GM23338 (cell line): ENCODE data around the gene IWS1. TPM values are rescaled to one million over a fixed set of nuclear protein-coding genes. Genes with fewer than 3 reads are reported as not detected.

ENCODE experiments used
- ATAC-seq: fragments of 200-7000 bp; cut with Tn5 transposase; 3 replicates; pipeline ENCODE4 v1.9.1; 2020
- DNase-seq: peaks from one replicate; pipeline ENCODE4 v3.0.0-alpha.2; 2015; ENCODE audit warnings: low spot score
- H2AFZ ChIP-seq: fragments of 200-600 bp; sonication (generic); 2 replicates; pipeline ENCODE4 v1.8.0; 2016; ENCODE audit warnings: antibody characterized with exemption, mild to moderate bottlenecking, moderate library complexity
- H3F3A ChIP-seq: fragments of 200-600 bp; sonication (generic); replicated peaks from 2 replicates; pipeline ENCODE4 v1.8.0; 2017; ENCODE audit warnings: antibody characterized with exemption, mixed run types, low read depth
- H3K27ac ChIP-seq: fragments of 200-600 bp; sonication (generic); 2 replicates; pipeline ENCODE4 v1.6.1; 2016; ENCODE audit warnings: low read depth
- H3K27me3 ChIP-seq: fragments of 200-600 bp; sonication (generic); 2 replicates; pipeline ENCODE4 v1.8.0; 2016; ENCODE audit warnings: mild to moderate bottlenecking, mixed run types, moderate library complexity; ENCODE audit not compliant: insufficient read depth
- H3K36me3 ChIP-seq: fragments of 200-600 bp; sonication (generic); 2 replicates; pipeline ENCODE4 v1.8.0; 2016; ENCODE audit warnings: mild to moderate bottlenecking; ENCODE audit not compliant: insufficient read depth
- H3K4me1 ChIP-seq: fragments of 200-600 bp; sonication (generic); 2 replicates; pipeline ENCODE4 v1.8.0; 2016; ENCODE audit warnings: mild to moderate bottlenecking, moderate library complexity; ENCODE audit not compliant: insufficient read depth
- H3K4me2 ChIP-seq: fragments of 200-600 bp; sonication (generic); 2 replicates; pipeline ENCODE4 v1.7.1; 2017; ENCODE audit warnings: mixed run types
- H3K4me3 ChIP-seq: fragments of 200-600 bp; sonication (generic); 2 replicates; pipeline ENCODE4 v1.6.1; 2016; ENCODE audit warnings: mixed run types
- H3K79me2 ChIP-seq: fragments of 200-600 bp; sonication (generic); replicated peaks from 2 replicates; pipeline ENCODE4 v1.8.0; 2017; ENCODE audit warnings: mild to moderate bottlenecking; ENCODE audit not compliant: insufficient read depth
- H3K9me2 ChIP-seq: fragments of 200-600 bp; sonication (generic); 2 replicates; pipeline ENCODE4 v1.8.0; 2017; ENCODE audit not compliant: insufficient read depth
- H4K20me1 ChIP-seq: fragments of 200-600 bp; sonication (generic); replicated peaks from 2 replicates; pipeline ENCODE4 v1.8.0; 2017; ENCODE audit warnings: mild to moderate bottlenecking; ENCODE audit not compliant: insufficient read depth
- H3K27ac Mint-ChIP-seq: 2 replicates; pipeline ENCODE4 v1.8.0; 2020; ENCODE audit warnings: inconsistent platforms, mild to moderate bottlenecking, moderate library complexity, mixed read lengths
- H3K27me3 Mint-ChIP-seq: 3 replicates; pipeline ENCODE4 v1.8.0; 2022; ENCODE audit warnings: low read depth, mild to moderate bottlenecking, moderate library complexity, mixed read lengths, inconsistent platforms; ENCODE audit not compliant: insufficient read depth, poor library complexity
- H3K36me3 Mint-ChIP-seq: 3 replicates; pipeline ENCODE4 v1.8.0; 2021; ENCODE audit warnings: low read depth, mild to moderate bottlenecking, inconsistent platforms, moderate library complexity, mixed read lengths
- H3K4me1 Mint-ChIP-seq: 3 replicates; pipeline ENCODE4 v1.8.0; 2020; ENCODE audit warnings: mild to moderate bottlenecking, inconsistent platforms, mixed read lengths
- H3K4me3 Mint-ChIP-seq: 3 replicates; pipeline ENCODE4 v1.8.0; 2021; ENCODE audit warnings: moderate library complexity, mild to moderate bottlenecking, inconsistent platforms, mixed read lengths
- H3K9me3 Mint-ChIP-seq: 3 replicates; pipeline ENCODE4 v1.8.0; 2020; ENCODE audit warnings: moderate library complexity, mild to moderate bottlenecking, inconsistent platforms, mixed read lengths
- CREB1 ChIP-seq: fragments of 250-450 bp; sonication (Bioruptor Pico); IDR thresholded peaks from 2 replicates; pipeline ENCODE4 v1.5.0; 2020; ENCODE audit warnings: low read depth, mild to moderate bottlenecking, moderate library complexity
- EZH2 ChIP-seq: fragments of 200-600 bp; sonication (generic); IDR thresholded peaks from one replicate; pipeline ENCODE4 v1.8.0; 2017; ENCODE audit warnings: antibody characterized with exemption, mild to moderate bottlenecking, low read depth; ENCODE audit not compliant: unreplicated experiment
- JUNB ChIP-seq: IDR thresholded peaks from one replicate; pipeline ENCODE4 v1.6.1; 2016; ENCODE audit warnings: antibody characterized with exemption; ENCODE audit not compliant: unreplicated experiment
- NANOG ChIP-seq: IDR thresholded peaks from 2 replicates; pipeline ENCODE4 v1.6.1; 2016; ENCODE audit warnings: antibody characterized with exemption, borderline replicate concordance
- POLR2AphosphoS5 ChIP-seq: IDR thresholded peaks from 2 replicates; pipeline ENCODE4 v1.6.1; 2016; ENCODE audit warnings: antibody characterized with exemption, low read depth
- STAT1 ChIP-seq: IDR thresholded peaks from one replicate; pipeline ENCODE4 v1.6.1; 2016; ENCODE audit warnings: antibody characterized with exemption; ENCODE audit not compliant: unreplicated experiment
- ZNF114 ChIP-seq: fragments of 250-450 bp; sonication (Bioruptor Pico); IDR thresholded peaks from 2 replicates; pipeline ENCODE4 v1.5.0; 2020; ENCODE audit warnings: mild to moderate bottlenecking, moderate library complexity
- ZNF331 ChIP-seq: fragments of 250-450 bp; sonication (Bioruptor Pico); IDR thresholded peaks from 2 replicates; pipeline ENCODE4 v1.5.0; 2020; ENCODE audit warnings: low read depth, mild to moderate bottlenecking, moderate library complexity
- polyA plus RNA-seq: library from polyadenylated mRNA; unstranded; fragments of >200 nt; fragmentation: Nextera tagmentation; extraction: Ambion mirVana; gene quantifications from 2 replicates; pipeline ENCODE4 v1.2.1, GENCODE V29; 2016
- total RNA-seq: library from RNA; depleted of rRNA; stranded (reverse); fragments of >200 nt; shearing (Covaris generic); gene quantifications from 2 replicates; pipeline ENCODE4 v1.2.3, GENCODE V29; 2014
- TF ChIP-seq, protein P1 (sequence below): fragments of 250-450 bp; sonication (Bioruptor Pico); IDR thresholded peaks from 2 replicates; pipeline ENCODE4 v1.5.0; 2020; ENCODE audit warnings: mild to moderate bottlenecking, moderate library complexity
- TF ChIP-seq, protein P2 (sequence below): IDR thresholded peaks from one replicate; pipeline ENCODE4 v1.6.1; 2018; ENCODE audit warnings: antibody characterized with exemption; ENCODE audit not compliant: unreplicated experiment

Gene IWS1
- total and polyA plus RNA-seq, 2 experiments from 2014 or later = 82.8 to 97.2 TPM

DNA sequence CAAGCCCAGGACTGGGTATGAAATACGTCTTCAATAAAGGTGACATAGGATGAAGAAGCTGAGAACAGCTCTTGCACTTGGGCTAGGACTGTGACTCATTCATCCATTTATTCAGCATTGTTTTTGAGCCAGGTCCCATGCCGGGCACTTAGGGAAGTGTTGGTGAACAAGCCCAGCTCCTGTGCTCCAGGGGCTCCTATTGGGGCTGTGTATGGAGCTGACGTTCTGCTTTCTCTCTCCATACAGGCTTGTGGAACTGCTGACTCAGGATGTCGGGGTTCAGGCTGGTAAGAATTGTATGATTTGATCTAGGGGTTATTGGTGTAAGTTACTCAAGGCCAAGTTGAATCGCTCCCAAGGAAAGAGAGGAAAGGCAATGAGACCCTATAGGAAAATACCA is 33.2 kb upstream of the IWS1 start (continued):
- TF ChIP-seq, protein P1, sequence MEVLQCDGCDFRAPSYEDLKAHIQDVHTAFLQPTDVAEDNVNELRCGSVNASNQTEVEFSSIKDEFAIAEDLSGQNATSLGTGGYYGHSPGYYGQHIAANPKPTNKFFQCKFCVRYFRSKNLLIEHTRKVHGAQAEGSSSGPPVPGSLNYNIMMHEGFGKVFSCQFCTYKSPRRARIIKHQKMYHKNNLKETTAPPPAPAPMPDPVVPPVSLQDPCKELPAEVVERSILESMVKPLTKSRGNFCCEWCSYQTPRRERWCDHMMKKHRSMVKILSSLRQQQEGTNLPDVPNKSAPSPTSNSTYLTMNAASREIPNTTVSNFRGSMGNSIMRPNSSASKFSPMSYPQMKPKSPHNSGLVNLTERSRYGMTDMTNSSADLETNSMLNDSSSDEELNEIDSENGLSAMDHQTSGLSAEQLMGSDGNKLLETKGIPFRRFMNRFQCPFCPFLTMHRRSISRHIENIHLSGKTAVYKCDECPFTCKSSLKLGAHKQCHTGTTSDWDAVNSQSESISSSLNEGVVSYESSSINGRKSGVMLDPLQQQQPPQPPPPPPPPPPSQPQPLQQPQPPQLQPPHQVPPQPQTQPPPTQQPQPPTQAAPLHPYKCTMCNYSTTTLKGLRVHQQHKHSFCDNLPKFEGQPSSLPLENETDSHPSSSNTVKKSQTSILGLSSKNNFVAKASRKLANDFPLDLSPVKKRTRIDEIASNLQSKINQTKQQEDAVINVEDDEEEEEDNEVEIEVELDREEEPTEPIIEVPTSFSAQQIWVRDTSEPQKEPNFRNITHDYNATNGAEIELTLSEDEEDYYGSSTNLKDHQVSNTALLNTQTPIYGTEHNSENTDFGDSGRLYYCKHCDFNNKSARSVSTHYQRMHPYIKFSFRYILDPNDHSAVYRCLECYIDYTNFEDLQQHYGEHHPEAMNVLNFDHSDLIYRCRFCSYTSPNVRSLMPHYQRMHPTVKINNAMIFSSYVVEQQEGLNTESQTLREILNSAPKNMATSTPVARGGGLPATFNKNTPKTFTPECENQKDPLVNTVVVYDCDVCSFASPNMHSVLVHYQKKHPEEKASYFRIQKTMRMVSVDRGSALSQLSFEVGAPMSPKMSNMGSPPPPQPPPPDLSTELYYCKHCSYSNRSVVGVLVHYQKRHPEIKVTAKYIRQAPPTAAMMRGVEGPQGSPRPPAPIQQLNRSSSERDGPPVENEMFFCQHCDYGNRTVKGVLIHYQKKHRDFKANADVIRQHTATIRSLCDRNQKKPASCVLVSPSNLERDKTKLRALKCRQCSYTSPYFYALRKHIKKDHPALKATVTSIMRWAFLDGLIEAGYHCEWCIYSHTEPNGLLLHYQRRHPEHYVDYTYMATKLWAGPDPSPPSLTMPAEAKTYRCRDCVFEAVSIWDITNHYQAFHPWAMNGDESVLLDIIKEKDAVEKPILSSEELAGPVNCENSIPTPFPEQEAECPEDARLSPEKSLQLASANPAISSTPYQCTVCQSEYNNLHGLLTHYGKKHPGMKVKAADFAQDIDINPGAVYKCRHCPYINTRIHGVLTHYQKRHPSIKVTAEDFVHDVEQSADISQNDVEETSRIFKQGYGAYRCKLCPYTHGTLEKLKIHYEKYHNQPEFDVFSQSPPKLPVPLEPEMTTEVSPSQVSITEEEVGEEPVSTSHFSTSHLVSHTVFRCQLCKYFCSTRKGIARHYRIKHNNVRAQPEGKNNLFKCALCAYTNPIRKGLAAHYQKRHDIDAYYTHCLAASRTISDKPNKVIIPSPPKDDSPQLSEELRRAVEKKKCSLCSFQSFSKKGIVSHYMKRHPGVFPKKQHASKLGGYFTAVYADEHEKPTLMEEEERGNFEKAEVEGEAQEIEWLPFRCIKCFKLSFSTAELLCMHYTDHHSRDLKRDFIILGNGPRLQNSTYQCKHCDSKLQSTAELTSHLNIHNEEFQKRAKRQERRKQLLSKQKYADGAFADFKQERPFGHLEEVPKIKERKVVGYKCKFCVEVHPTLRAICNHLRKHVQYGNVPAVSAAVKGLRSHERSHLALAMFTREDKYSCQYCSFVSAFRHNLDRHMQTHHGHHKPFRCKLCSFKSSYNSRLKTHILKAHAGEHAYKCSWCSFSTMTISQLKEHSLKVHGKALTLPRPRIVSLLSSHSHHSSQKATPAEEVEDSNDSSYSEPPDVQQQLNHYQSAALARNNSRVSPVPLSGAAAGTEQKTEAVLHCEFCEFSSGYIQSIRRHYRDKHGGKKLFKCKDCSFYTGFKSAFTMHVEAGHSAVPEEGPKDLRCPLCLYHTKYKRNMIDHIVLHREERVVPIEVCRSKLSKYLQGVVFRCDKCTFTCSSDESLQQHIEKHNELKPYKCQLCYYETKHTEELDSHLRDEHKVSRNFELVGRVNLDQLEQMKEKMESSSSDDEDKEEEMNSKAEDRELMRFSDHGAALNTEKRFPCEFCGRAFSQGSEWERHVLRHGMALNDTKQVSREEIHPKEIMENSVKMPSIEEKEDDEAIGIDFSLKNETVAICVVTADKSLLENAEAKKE (CRISPR knock-in tag) = no peak
- no peak for TF ChIP-seq ZNF114 (CRISPR knock-in tag)
- TF ChIP-seq EZH2 = no peak
- TF ChIP-seq JUNB = no peak
- no peak for TF ChIP-seq STAT1
- TF ChIP-seq ZNF331 (CRISPR knock-in tag) = no peak
- TF ChIP-seq POLR2AphosphoS5 = no peak
- no peak for TF ChIP-seq CREB1 (CRISPR knock-in tag)

DNA sequence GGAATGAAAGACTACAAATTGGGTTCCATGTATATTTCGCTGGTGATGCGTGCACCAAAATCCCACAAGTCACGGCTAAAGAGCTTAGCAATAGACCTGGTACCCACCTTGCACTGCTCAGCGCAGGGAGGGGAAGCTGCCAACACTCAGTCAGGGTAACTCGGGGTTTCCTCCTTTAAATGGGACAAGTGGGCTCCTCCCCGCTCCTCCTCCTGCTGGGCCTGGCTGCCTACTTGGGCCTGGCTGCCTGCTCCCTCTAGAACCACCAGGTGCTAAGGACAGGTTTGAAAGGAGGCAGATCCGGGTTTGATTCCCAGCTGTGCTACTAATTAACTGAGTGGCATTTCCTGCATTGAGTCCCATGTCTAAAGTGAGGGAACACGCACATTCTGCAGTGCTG is 32.6 kb upstream of the IWS1 start:
- ATAC-seq = peak; percentile 63

More for the DNA sequence above, 32.6 kb upstream of the IWS1 start:
- Mint-ChIP-seq H3K9me3 (no peaks in the 10 kb centered on the region; the same call in 2 of the 3 replicates), H3K4me3 (no peak overlapping the region), H3K36me3 (no peaks in the 10 kb centered on the region), H3K27ac (no peak overlapping the region), H3K27me3 (peaks cover 1% of the 10 kb centered on the region), H3K4me1 (peaks cover 5% of the 10 kb centered on the region)
- no peak overlapping the region for H3K4me2 ChIP-seq
- TF ChIP-seq NANOG (no peak), ZNF114 (CRISPR knock-in tag) (no peak), STAT1 (no peak), JUNB (no peak), POLR2AphosphoS5 (no peak)
- TF ChIP-seq, protein P2, sequence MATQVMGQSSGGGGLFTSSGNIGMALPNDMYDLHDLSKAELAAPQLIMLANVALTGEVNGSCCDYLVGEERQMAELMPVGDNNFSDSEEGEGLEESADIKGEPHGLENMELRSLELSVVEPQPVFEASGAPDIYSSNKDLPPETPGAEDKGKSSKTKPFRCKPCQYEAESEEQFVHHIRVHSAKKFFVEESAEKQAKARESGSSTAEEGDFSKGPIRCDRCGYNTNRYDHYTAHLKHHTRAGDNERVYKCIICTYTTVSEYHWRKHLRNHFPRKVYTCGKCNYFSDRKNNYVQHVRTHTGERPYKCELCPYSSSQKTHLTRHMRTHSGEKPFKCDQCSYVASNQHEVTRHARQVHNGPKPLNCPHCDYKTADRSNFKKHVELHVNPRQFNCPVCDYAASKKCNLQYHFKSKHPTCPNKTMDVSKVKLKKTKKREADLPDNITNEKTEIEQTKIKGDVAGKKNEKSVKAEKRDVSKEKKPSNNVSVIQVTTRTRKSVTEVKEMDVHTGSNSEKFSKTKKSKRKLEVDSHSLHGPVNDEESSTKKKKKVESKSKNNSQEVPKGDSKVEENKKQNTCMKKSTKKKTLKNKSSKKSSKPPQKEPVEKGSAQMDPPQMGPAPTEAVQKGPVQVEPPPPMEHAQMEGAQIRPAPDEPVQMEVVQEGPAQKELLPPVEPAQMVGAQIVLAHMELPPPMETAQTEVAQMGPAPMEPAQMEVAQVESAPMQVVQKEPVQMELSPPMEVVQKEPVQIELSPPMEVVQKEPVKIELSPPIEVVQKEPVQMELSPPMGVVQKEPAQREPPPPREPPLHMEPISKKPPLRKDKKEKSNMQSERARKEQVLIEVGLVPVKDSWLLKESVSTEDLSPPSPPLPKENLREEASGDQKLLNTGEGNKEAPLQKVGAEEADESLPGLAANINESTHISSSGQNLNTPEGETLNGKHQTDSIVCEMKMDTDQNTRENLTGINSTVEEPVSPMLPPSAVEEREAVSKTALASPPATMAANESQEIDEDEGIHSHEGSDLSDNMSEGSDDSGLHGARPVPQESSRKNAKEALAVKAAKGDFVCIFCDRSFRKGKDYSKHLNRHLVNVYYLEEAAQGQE = no peak
- 0 out of 2 replicates have a peak, but pooled peaks cover 3% of the 10 kb centered on the region for H3K4me1 ChIP-seq
- DNase-seq = no peak
- no peaks in the 10 kb centered on the region for H3K27me3 ChIP-seq
- 0 out of 2 replicates have a peak, but pooled peaks cover 3% of the 10 kb centered on the region for H3K9me2 ChIP-seq
- peak overlapping the region; percentile 43; the same call in 1 of the 2 replicates for H2AFZ ChIP-seq
- no peak overlapping the region for H3K4me3 ChIP-seq
- H4K20me1 ChIP-seq = no peaks in the 10 kb centered on the region
- H3F3A ChIP-seq = no peaks in the 10 kb centered on the region
- H3K36me3 ChIP-seq = no peaks in the 10 kb centered on the region
- H3K27ac ChIP-seq = no peak overlapping the region
- H3K79me2 ChIP-seq = no peaks in the 10 kb centered on the region
